SU-DHL-6 (cell line): ENCODE results near the gene ISG20L2.

Source experiments
- EZH2phosphoT487 ChIP-seq: fragments of 200-600 bp; sonication (generic), shearing (Covaris generic); conservative IDR thresholded peaks from 2 replicates; pipeline ENCODE4 v1.6.1; 2018; ENCODE audit warnings: mild to moderate bottlenecking, antibody characterized with exemption, low read length, moderate library complexity, mixed read lengths
- TF ChIP-seq, protein P1 (sequence below): fragments of 200-600 bp; sonication (generic); IDR thresholded peaks from one replicate; pipeline ENCODE4 v1.5.1; 2017; ENCODE audit warnings: antibody characterized with exemption, mild to moderate bottlenecking, low read length, moderate library complexity; ENCODE audit not compliant: insufficient read depth, poor library complexity, severe bottlenecking

DNA sequence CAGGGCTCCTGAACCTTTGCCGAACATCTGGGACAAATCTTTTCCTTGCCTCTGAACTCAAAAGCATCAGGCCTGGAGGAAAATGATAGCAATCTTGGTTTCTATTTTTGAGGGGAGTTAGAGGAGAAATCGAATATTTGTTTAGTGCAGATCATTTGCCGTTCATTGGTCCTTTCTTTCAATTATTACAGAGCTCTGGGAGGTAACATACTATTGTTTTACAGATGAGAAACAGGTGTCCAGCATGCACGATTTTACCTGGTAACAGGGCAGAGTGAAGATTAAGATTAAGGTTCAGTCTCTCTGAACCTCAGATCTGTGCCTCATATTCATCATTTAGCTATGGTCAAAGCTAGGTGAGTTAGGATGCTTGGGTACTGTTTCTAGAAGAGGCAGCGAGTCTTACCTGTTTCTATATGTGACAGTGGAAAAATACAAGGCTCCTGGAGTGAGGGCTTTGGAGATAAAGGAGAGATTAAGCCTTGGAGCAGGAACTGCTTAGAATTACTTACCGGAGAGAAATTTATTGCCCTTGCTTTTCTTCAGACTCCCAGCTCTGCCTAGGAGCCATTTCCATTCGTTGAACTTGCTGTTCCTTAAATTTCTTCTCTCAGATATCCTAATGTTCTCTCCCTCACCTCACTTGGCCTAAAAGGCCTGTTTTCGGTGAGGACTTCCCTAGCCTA is 40.2 kb upstream of the ISG20L2 start:
- TF ChIP-seq, protein P1, sequence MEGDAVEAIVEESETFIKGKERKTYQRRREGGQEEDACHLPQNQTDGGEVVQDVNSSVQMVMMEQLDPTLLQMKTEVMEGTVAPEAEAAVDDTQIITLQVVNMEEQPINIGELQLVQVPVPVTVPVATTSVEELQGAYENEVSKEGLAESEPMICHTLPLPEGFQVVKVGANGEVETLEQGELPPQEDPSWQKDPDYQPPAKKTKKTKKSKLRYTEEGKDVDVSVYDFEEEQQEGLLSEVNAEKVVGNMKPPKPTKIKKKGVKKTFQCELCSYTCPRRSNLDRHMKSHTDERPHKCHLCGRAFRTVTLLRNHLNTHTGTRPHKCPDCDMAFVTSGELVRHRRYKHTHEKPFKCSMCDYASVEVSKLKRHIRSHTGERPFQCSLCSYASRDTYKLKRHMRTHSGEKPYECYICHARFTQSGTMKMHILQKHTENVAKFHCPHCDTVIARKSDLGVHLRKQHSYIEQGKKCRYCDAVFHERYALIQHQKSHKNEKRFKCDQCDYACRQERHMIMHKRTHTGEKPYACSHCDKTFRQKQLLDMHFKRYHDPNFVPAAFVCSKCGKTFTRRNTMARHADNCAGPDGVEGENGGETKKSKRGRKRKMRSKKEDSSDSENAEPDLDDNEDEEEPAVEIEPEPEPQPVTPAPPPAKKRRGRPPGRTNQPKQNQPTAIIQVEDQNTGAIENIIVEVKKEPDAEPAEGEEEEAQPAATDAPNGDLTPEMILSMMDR: no peak
- no peak for TF ChIP-seq EZH2phosphoT487
